GM19468 (cell line): ENCODE measurements around the gene CCDC185.

Source experiments
- ATAC-seq: cut with Tn5 transposase; IDR thresholded peaks from one replicate; pipeline ENCODE4 v1.9.1; 2021; ENCODE audit warnings: mild to moderate bottlenecking, moderate library complexity, moderate number of reproducible peaks; ENCODE audit not compliant: unreplicated experiment; ENCODE audit errors: extremely low read depth

CCDC185 gene

GRCh38 chr1:223393275-223394214 lies at the start of gene CCDC185:
Gene CCDC185 (plus strand): TSS chr1:223393415. CDS start chr1:223393476, 61 bp downstream.
- ATAC-seq = no peak

- ATAC-seq = no peak
Observed at GRCh38 chr1:223343692-223344091, 49.5 kb upstream of the CCDC185 start.

GRCh38 chr1:223344491-223344890 lies 48.7 kb upstream of the CCDC185 start:
- ATAC-seq = no peak

GRCh38 chr1:223345720-223346119 lies 47.5 kb upstream of the CCDC185 start:
- ATAC-seq = no peak

- no peak for ATAC-seq
Observed at GRCh38 chr1:223346311-223346710, 46.9 kb upstream of the CCDC185 start.

GRCh38 chr1:223347583-223347982 lies 45.6 kb upstream of the CCDC185 start:
- ATAC-seq = no peak

GRCh38 chr1:223348439-223348838 lies 44.8 kb upstream of the CCDC185 start:
- ATAC-seq = no peak

GRCh38 chr1:223349241-223349640 lies 44.0 kb upstream of the CCDC185 start:
- ATAC-seq = no peak

GRCh38 chr1:223350361-223350908 lies 42.8 kb upstream of the CCDC185 start:
- no peak for ATAC-seq

GRCh38 chr1:223352944-223353343 lies 40.3 kb upstream of the CCDC185 start:
- ATAC-seq = no peak

- ATAC-seq = no peak
Observed at GRCh38 chr1:223353939-223354338, 39.3 kb upstream of the CCDC185 start.

GRCh38 chr1:223355699-223356098 lies 37.5 kb upstream of the CCDC185 start:
- no peak for ATAC-seq

GRCh38 chr1:223358826-223359225 lies 34.4 kb upstream of the CCDC185 start:
- ATAC-seq = no peak

GRCh38 chr1:223363057-223363855 lies 30.0 kb upstream of the CCDC185 start:
- no peak for ATAC-seq

- no peak for ATAC-seq
Observed at GRCh38 chr1:223363856-223364684, 29.1 kb upstream of the CCDC185 start, which contains the start of gene SUSD4. Gene SUSD4 (minus strand): TSS chr1:223364176. CDS start chr1:223363425, 751 bp downstream.

GRCh38 chr1:223364685-223365382 lies 28.4 kb upstream of the CCDC185 start:
- ATAC-seq = no peak

- ATAC-seq = no peak
Observed at GRCh38 chr1:223374064-223374610, 19.1 kb upstream of the CCDC185 start.

- ATAC-seq = no peak
Observed at GRCh38 chr1:223378754-223379153, 14.5 kb upstream of the CCDC185 start.

GRCh38 chr1:223386013-223386412 lies 7.2 kb upstream of the CCDC185 start:
- no peak for ATAC-seq
